GM12878 (cell line): ENCODE measurements around the gene KRTAP5-2. TPM values are rescaled to one million over a fixed set of nuclear protein-coding genes. Genes with fewer than 3 reads are reported as not detected.
"Not testable (repeated sequence)": the region's sequence is repeated elsewhere in the genome, so short reads cannot be mapped to it uniquely, and the experiment has no call there.

Source experiments
- ATAC-seq: fragments of 200-7000 bp; cut with Tn5 transposase; 3 replicates; pipeline ENCODE4 v1.9.1; 2020; ENCODE audit warnings: mild to moderate bottlenecking, moderate library complexity
- BruUV-seq: library from RNA; stranded (reverse); fragments of 400-500 nt; replicated peaks from 2 replicates; lab custom pipeline; 2021; lab: Mats Ljungman, UMichigan
- CTCF ChIA-PET: fragments of 300-600 bp; sonication (Branson Sonifier 250); formaldehyde crosslinking; extraction: SDS; loops from one replicate; lab custom pipeline; 2021; ENCODE audit warnings: inconsistent platforms; lab: Yijun Ruan, JAX
- POLR2A ChIA-PET: fragments of 350-600 bp; formaldehyde crosslinking; extraction: SDS; loops from one replicate; lab custom pipeline; 2021; ENCODE audit warnings: inconsistent platforms; lab: Charles Lee
- RAD21 ChIA-PET: fragments of 300-600 bp; sonication (Branson Sonifier 250); formaldehyde crosslinking; loops from one replicate; lab custom pipeline; 2023; ENCODE audit warnings: antibody characterized with exemption; ENCODE audit not compliant: unreplicated experiment; lab: Charles Lee
- SMC1A ChIA-PET: fragments of 300-600 bp; sonication (Branson Sonifier 250); formaldehyde crosslinking; loops from one replicate; lab custom pipeline; 2023; ENCODE audit not compliant: unreplicated experiment, uncharacterized antibody; lab: Charles Lee
- DNase-seq: peaks from one replicate; pipeline ENCODE4 v3.0.0-alpha.2; 2011; ENCODE audit warnings: low read depth, low spot score
- FAIRE-seq: peaks from 3 replicates; lab custom pipeline; 2011; peaks lifted over from hg19 to GRCh38; lab: Jason Lieb, UNC
- H2AFZ ChIP-seq: 2 replicates; pipeline ENCODE4 v1.6.0; 2011; ENCODE audit warnings: low read depth, low read length, control low read depth; ENCODE audit not compliant: control insufficient read depth
- H3K27ac ChIP-seq: 2 replicates; pipeline ENCODE4 v1.5.1; 2011; ENCODE audit warnings: control low read depth; ENCODE audit not compliant: control insufficient read depth, insufficient read depth
- H3K27me3 ChIP-seq, 2 experiments: replicated peaks in 1 of 2; 2 replicates each; pipeline versions ENCODE4 v1.6.0 to v1.6.1; 2011; ENCODE audit warnings: low read length in 1 of 2; ENCODE audit not compliant: control insufficient read depth in 2 of 2, insufficient read depth in 2 of 2
- H3K36me3 ChIP-seq, 2 experiments: 2 replicates each; pipeline ENCODE4 v1.5.1; 2011; ENCODE audit warnings: low read length in 1 of 2; ENCODE audit not compliant: control insufficient read depth in 2 of 2, insufficient read depth in 2 of 2
- H3K4me1 ChIP-seq: 2 replicates; pipeline ENCODE4 v1.6.1; 2011; ENCODE audit warnings: mild to moderate bottlenecking, low read length, moderate library complexity, mixed read lengths; ENCODE audit not compliant: control insufficient read depth, insufficient read depth
- H3K4me2 ChIP-seq: 2 replicates; pipeline ENCODE4 v1.6.0; 2011; ENCODE audit warnings: control low read depth; ENCODE audit not compliant: control insufficient read depth, insufficient read depth
- H3K4me3 ChIP-seq: fragments of 200-600 bp; sonication (generic); 2 replicates; pipeline ENCODE4 v1.5.1; 2016
- H3K79me2 ChIP-seq: 2 replicates; pipeline ENCODE4 v1.6.0; 2011; ENCODE audit warnings: low read length; ENCODE audit not compliant: control insufficient read depth, insufficient read depth
- H3K9ac ChIP-seq: 2 replicates; pipeline ENCODE4 v1.8.0; 2011; ENCODE audit warnings: low read length, control low read depth, mixed read lengths; ENCODE audit not compliant: control insufficient read depth, insufficient read depth
- H3K9me3 ChIP-seq: replicated peaks from 3 replicates; pipeline ENCODE4 v1.5.1; 2011; ENCODE audit warnings: mild to moderate bottlenecking, low read length; ENCODE audit not compliant: control insufficient read depth, insufficient read depth
- H4K20me1 ChIP-seq: 2 replicates; pipeline ENCODE4 v1.6.0; 2011; ENCODE audit not compliant: control insufficient read depth, insufficient read depth
- CREB1 ChIP-seq: IDR thresholded peaks from 2 replicates; pipeline ENCODE4 v1.6.1; 2012; ENCODE audit warnings: low read depth, mild to moderate bottlenecking, inconsistent platforms
- FOXM1 ChIP-seq: IDR thresholded peaks from 2 replicates; pipeline ENCODE4 v1.6.1; 2012; ENCODE audit warnings: low read depth, mild to moderate bottlenecking, inconsistent platforms, low read length, moderate library complexity
- IKZF2 ChIP-seq, 2 experiments: fragments of 450-650 bp; IDR thresholded peaks; 2 replicates each; pipeline ENCODE4 v1.6.1; 2017; ENCODE audit warnings: mild to moderate bottlenecking in 2 of 2, moderate library complexity in 2 of 2
- NKRF ChIP-seq: fragments of 450-650 bp; conservative IDR thresholded peaks from 2 replicates; pipeline ENCODE4 v1.6.1; 2017; ENCODE audit warnings: mild to moderate bottlenecking, moderate library complexity
- PML ChIP-seq: IDR thresholded peaks from 2 replicates; pipeline ENCODE4 v1.6.1; 2012; ENCODE audit warnings: low read length, inconsistent platforms
- POU2F2 ChIP-seq: IDR thresholded peaks from 3 replicates; pipeline ENCODE4 v1.6.1; 2011; ENCODE audit warnings: low read depth, mild to moderate bottlenecking, low read length, borderline replicate concordance
- ZBTB11 ChIP-seq: fragments of 450-650 bp; formaldehyde crosslinking; IDR thresholded peaks from 2 replicates; pipeline ENCODE4 v1.5.0; 2022; ENCODE audit warnings: mild to moderate bottlenecking, missing genetic modification characterization
- ZBTB40 ChIP-seq: fragments of 450-650 bp; IDR thresholded peaks from 2 replicates; pipeline ENCODE4 v1.6.1; 2016; ENCODE audit warnings: mild to moderate bottlenecking, moderate library complexity, borderline replicate concordance
- WGBS: methylation state at CpG from one replicate; pipeline ENCODE4 v1.1.6; 2016; ENCODE audit warnings: low lambda C conversion rate; ENCODE audit not compliant: insufficient replicate concordance, insufficient coverage; ENCODE audit errors: missing lambda C conversion rate; 5-methylcytosine and 5-hydroxymethylcytosine counted together
- in situ Hi-C: fragments of 300-500 bp; cut with MboI; formaldehyde crosslinking; loops from 9 replicates; pipeline ENCODE4 v1.14.3; 2018; ENCODE audit warnings: mixed read lengths
- intact Hi-C: fragments of 100-400 bp; cut with micrococcal nuclease; formaldehyde crosslinking; loops from one replicate; pipeline ENCODE4 v1.14.2; 2022; ENCODE audit not compliant: unreplicated experiment
- polyA plus RNA-seq, 11 experiments: library from polyadenylated mRNA; depleted of rRNA in 4 of 11; unstranded in 6 of 11; stranded (reverse) in 5 of 11; fragments of >200 nt; fragmentation: Nextera tagmentation in 4 of 11; fragmentation: Illumina TruSeq in 1 of 11; extraction: Ambion mirVana in 4 of 11; extraction: Trizol in 1 of 11; gene quantifications; 1 replicate in 1 of 11; 2 replicates in 10 of 11; pipeline versions ENCODE4 v1.2.1 to v1.2.3, GENCODE V29; 2011 to 2016; ENCODE audit warnings: inconsistent platforms in 2 of 11, missing spikeins in 2 of 11, low read depth in 1 of 11
- total RNA-seq, 4 experiments: library from RNA; depleted of rRNA in 3 of 4; stranded (reverse); fragments of >200 nt in 3 of 4; fragmentation: Illumina TruSeq in 1 of 4; extraction: Trizol in 1 of 4; gene quantifications; 2 replicates each; pipeline versions ENCODE4 v1.2.1 to v1.2.3, GENCODE V29; 2013 to 2021

Gene KRTAP5-2
- total and polyA plus RNA-seq, 10 of the 15 experiments (the other 5 are each of a cell fraction or from before 2014, with no cell fraction given) = not detected

- H3K9ac ChIP-seq = no peak overlapping the region
- BruUV-seq = no TSS peak
- no peak overlapping the region for H3K4me2 ChIP-seq
- POLR2A ChIA-PET = interaction anchor here (0.6 kb wide), 1 partner anchor 17 kb away, joined by 6 read pairs; no protein-coding TSS in a partner anchor
- no peaks in the 10 kb centered on the region; the same call in 2 of the 3 replicates for H3K9me3 ChIP-seq
- intact Hi-C loops = no loop called here
- no peak overlapping the region for H3K27ac ChIP-seq
- H3K4me3 ChIP-seq = no peak overlapping the region
- H3K36me3 ChIP-seq = no peaks in the 10 kb centered on the region
- no peaks in the 10 kb centered on the region for H3K79me2 ChIP-seq
- CTCF ChIA-PET = interaction anchor here (1.0 kb wide), 1 partner anchor 29 kb away, joined by 3 read pairs; no protein-coding TSS in a partner anchor
- RAD21 ChIA-PET = no interaction called here
- SMC1A ChIA-PET = no interaction called here
- FAIRE-seq = peak; percentile 23
- no peak overlapping the region for H2AFZ ChIP-seq
- no peak for DNase-seq
- no peak for ATAC-seq
- 36% methylated on average over 1 of the region's 1 CpG for WGBS
- no peaks in the 10 kb centered on the region for H4K20me1 ChIP-seq
- peaks cover 5% of the 10 kb centered on the region for H3K4me1 ChIP-seq
- H3K27me3 ChIP-seq = peaks cover 0 to 1% of the 10 kb centered on the region in 2 experiments; a peak in 2 of 4 replicates
- in situ Hi-C loops = no loop called here
- TF ChIP-seq ZBTB11 (no peak), FOXM1 (no peak), NKRF (no peak), ZBTB40 (no peak), PML (no peak), IKZF2 (IDR thresholded peaks at IDR 0.05) (no peak), CREB1 (no peak), POU2F2 (no peak)
Observed at GRCh38 chr11:1603629-1604028, 5.5 kb upstream of the KRTAP5-2 start.

- H3K27ac ChIP-seq, intact Hi-C loops, SMC1A ChIA-PET, H3K4me1 ChIP-seq, H2AFZ ChIP-seq, in situ Hi-C loops, H3K27me3 ChIP-seq, H3K9ac ChIP-seq, BruUV-seq, ATAC-seq, FAIRE-seq, H4K20me1 ChIP-seq, CTCF ChIA-PET, H3K9me3 ChIP-seq, H3K4me3 ChIP-seq, H3K36me3 ChIP-seq, DNase-seq, H3K4me2 ChIP-seq, POLR2A ChIA-PET, RAD21 ChIA-PET, H3K79me2 ChIP-seq: not testable (repeated sequence)
- 4% methylated on average over 3 of the region's 3 CpGs for WGBS
Observed at GRCh38 chr11:1601663-1602062, 3.6 kb upstream of the KRTAP5-2 start.
